Lower leg skin (tissue), 3 donors: ENCODE measurements around the gene PSMD8.

Experiments used
- POLR2A ChIP-seq, 2 donors: fragments of 450-650 bp; IDR thresholded peaks; one replicate each; pipeline ENCODE4 v1.6.1; 2016 to 2017; ENCODE audit warnings: antibody characterized with exemption in 2 of 2, mild to moderate bottlenecking in 1 of 2, moderate library complexity in 1 of 2
- TF ChIP-seq, protein P1 (sequence below), 3 donors: fragments of 450-650 bp; IDR thresholded peaks; one replicate each; pipeline ENCODE4 v1.5.1; 2016; ENCODE audit warnings: antibody characterized with exemption in 3 of 3, mild to moderate bottlenecking in 3 of 3, moderate library complexity in 2 of 3

DNA sequence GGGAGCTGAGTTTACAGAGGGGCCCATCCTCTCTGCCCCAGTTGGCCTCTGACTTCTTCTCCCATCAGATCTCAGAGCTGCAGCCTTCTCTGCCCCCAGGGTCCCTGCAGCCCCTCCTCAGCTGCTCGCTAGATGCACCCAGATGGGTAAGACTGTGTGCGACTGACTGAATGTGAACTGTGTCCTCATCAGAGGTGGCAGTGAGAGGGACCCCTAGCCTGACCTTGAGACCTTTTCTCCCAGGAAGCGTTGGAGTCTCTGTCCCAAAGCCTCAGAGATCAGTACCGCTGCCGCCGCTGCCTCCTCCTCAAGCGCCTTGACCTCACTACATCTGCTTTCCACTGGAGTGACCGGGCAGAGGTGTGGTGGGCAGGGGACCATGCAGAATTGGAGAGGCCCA is 30.9 kb downstream of the PSMD8 start:
- no peak for TF ChIP-seq POLR2A (IDR thresholded peaks at IDR 0.05)
- TF ChIP-seq, protein P1, sequence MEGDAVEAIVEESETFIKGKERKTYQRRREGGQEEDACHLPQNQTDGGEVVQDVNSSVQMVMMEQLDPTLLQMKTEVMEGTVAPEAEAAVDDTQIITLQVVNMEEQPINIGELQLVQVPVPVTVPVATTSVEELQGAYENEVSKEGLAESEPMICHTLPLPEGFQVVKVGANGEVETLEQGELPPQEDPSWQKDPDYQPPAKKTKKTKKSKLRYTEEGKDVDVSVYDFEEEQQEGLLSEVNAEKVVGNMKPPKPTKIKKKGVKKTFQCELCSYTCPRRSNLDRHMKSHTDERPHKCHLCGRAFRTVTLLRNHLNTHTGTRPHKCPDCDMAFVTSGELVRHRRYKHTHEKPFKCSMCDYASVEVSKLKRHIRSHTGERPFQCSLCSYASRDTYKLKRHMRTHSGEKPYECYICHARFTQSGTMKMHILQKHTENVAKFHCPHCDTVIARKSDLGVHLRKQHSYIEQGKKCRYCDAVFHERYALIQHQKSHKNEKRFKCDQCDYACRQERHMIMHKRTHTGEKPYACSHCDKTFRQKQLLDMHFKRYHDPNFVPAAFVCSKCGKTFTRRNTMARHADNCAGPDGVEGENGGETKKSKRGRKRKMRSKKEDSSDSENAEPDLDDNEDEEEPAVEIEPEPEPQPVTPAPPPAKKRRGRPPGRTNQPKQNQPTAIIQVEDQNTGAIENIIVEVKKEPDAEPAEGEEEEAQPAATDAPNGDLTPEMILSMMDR (IDR thresholded peaks at IDR 0.05) = no peak
